Progenitor cell of endocrine pancreas (in vitro differentiated cells): ENCODE measurements around the gene RAB36. TPM values are rescaled to one million over a fixed set of nuclear protein-coding genes. Genes with fewer than 3 reads are reported as not detected.
A peak's percentile ranks its signal among the peaks of the same experiment; 100 is the strongest.

Experiments used
- DNase-seq: peaks from one replicate; pipeline ENCODE4 v3.0.0; 2021; ENCODE audit warnings: low spot score; ENCODE audit not compliant: unreplicated experiment
- H3K27ac Mint-ChIP-seq: 2 replicates; pipeline ENCODE4 v1.8.0; 2021; ENCODE audit warnings: mild to moderate bottlenecking, moderate library complexity, mixed read lengths
- H3K27me3 Mint-ChIP-seq: 2 replicates; pipeline ENCODE4 v1.8.0; 2021; ENCODE audit warnings: mixed read lengths
- H3K36me3 Mint-ChIP-seq: 2 replicates; pipeline ENCODE4 v1.8.0; 2022; ENCODE audit warnings: mixed read lengths; ENCODE audit not compliant: insufficient read depth
- H3K4me1 Mint-ChIP-seq: 2 replicates; pipeline ENCODE4 v1.8.0; 2021; ENCODE audit warnings: low read depth, mixed read lengths
- H3K4me3 Mint-ChIP-seq: 2 replicates; pipeline ENCODE4 v1.8.0; 2021; ENCODE audit warnings: low read depth, mild to moderate bottlenecking, moderate library complexity, mixed read lengths
- H3K9me3 Mint-ChIP-seq: 2 replicates; pipeline ENCODE4 v1.8.0; 2021; ENCODE audit warnings: low read depth, mixed read lengths
- CTCF ChIP-seq: fragments of 200-600 bp; sonication (generic); IDR thresholded peaks from one replicate; pipeline ENCODE4 v1.5.0; 2021; ENCODE audit warnings: antibody characterized with exemption, mild to moderate bottlenecking; ENCODE audit not compliant: unreplicated experiment
- total RNA-seq: library from RNA; stranded (reverse); gene quantifications from 2 replicates; pipeline ENCODE4 v1.2.1, GENCODE V29; 2021

The RAB36 gene
- total RNA-seq, 1 donor from 2014 or later = 10.3 TPM

- Mint-ChIP-seq H3K36me3 (peaks cover 5% of the 10 kb centered on the region), H3K4me3 (no peak overlapping the region), H3K27ac (peak overlapping the region; percentile 78), H3K4me1 (peaks cover 11% of the 10 kb centered on the region), H3K27me3 (no peaks in the 10 kb centered on the region), H3K9me3 (no peaks in the 10 kb centered on the region)
- TF ChIP-seq CTCF = no peak
- DNase-seq = no peak
These were observed 38.9 kb upstream of the RAB36 start for GRCh38 chr22:23106344-23106743.

- no peak overlapping the region for H3K27ac Mint-ChIP-seq
- H3K36me3 Mint-ChIP-seq = peaks cover 5% of the 10 kb centered on the region
- peaks cover 11% of the 10 kb centered on the region for H3K4me1 Mint-ChIP-seq
- no peak for TF ChIP-seq CTCF
- H3K27me3 Mint-ChIP-seq = no peaks in the 10 kb centered on the region
- no peak overlapping the region for H3K4me3 Mint-ChIP-seq
- no peaks in the 10 kb centered on the region for H3K9me3 Mint-ChIP-seq
- no peak for DNase-seq
These were observed 38.3 kb upstream of the RAB36 start for GRCh38 chr22:23106906-23107367.

- H3K9me3 Mint-ChIP-seq = no peaks in the 10 kb centered on the region
- peaks cover 11% of the 10 kb centered on the region for H3K4me1 Mint-ChIP-seq
- no peak overlapping the region for H3K27ac Mint-ChIP-seq
- H3K36me3 Mint-ChIP-seq = peaks cover 5% of the 10 kb centered on the region
- no peak for TF ChIP-seq CTCF
- DNase-seq = no peak
- no peak overlapping the region for H3K4me3 Mint-ChIP-seq
- no peaks in the 10 kb centered on the region for H3K27me3 Mint-ChIP-seq
These were observed 37.6 kb upstream of the RAB36 start for GRCh38 chr22:23107487-23108248.

- Mint-ChIP-seq H3K4me3 (no peak overlapping the region), H3K36me3 (peaks cover 5% of the 10 kb centered on the region), H3K27me3 (no peaks in the 10 kb centered on the region), H3K4me1 (peaks cover 11% of the 10 kb centered on the region), H3K27ac (peak overlapping the region; percentile 45), H3K9me3 (no peaks in the 10 kb centered on the region)
- DNase-seq = no peak
- TF ChIP-seq CTCF = no peak
These were observed 36.8 kb upstream of the RAB36 start for GRCh38 chr22:23108249-23109078.

GRCh38 chr22:23109079-23109347, 36.3 kb upstream of the RAB36 start:
- no peak overlapping the region for H3K27ac Mint-ChIP-seq
- DNase-seq = no peak
- no peaks in the 10 kb centered on the region for H3K27me3 Mint-ChIP-seq
- TF ChIP-seq CTCF = no peak
- H3K36me3 Mint-ChIP-seq = peaks cover 4% of the 10 kb centered on the region
- H3K4me1 Mint-ChIP-seq = peaks cover 11% of the 10 kb centered on the region
- no peak overlapping the region for H3K4me3 Mint-ChIP-seq
- no peaks in the 10 kb centered on the region for H3K9me3 Mint-ChIP-seq
